SU-DHL-6 (cell line): ENCODE measurements around the gene ARL15.

Source experiments
- H2AFZ ChIP-seq: fragments of 200-600 bp; sonication (generic); 2 replicates; pipeline ENCODE4 v1.6.1; 2014; ENCODE audit warnings: low read depth, mild to moderate bottlenecking, moderate library complexity, mixed read lengths, antibody characterized with exemption, low read length; ENCODE audit not compliant: severe bottlenecking
- H3F3A ChIP-seq: fragments of 200-600 bp; shearing (Covaris generic); 2 replicates; pipeline ENCODE4 v1.6.0; 2016; ENCODE audit warnings: antibody characterized with exemption, mild to moderate bottlenecking; ENCODE audit not compliant: insufficient read depth
- H3K27ac ChIP-seq: fragments of 200-600 bp; sonication (generic); 2 replicates; pipeline ENCODE4 v1.5.1; 2016; ENCODE audit warnings: low read depth, mild to moderate bottlenecking, low read length, moderate library complexity, mixed read lengths
- H3K27me3 ChIP-seq: fragments of 200-600 bp; sonication (generic), shearing (Covaris generic); 2 replicates; pipeline ENCODE4 v1.6.0; 2014; ENCODE audit warnings: mild to moderate bottlenecking, low read length
- H3K36me3 ChIP-seq: fragments of 200-600 bp; sonication (generic); 2 replicates; pipeline ENCODE4 v1.6.1; 2014; ENCODE audit warnings: mild to moderate bottlenecking, low read length, mixed read lengths
- H3K4me2 ChIP-seq: fragments of 300-600, 200-600 bp; shearing (Covaris generic), sonication (generic); 2 replicates; pipeline ENCODE4 v1.6.0; 2014; ENCODE audit warnings: low read length, low read depth, mild to moderate bottlenecking; ENCODE audit not compliant: poor library complexity, severe bottlenecking
- H3K4me3 ChIP-seq: fragments of 200-600 bp; sonication (generic); 2 replicates; pipeline ENCODE4 v1.5.1; 2014; ENCODE audit warnings: antibody characterized with exemption, low read length, mild to moderate bottlenecking, mixed read lengths; ENCODE audit not compliant: insufficient read depth, poor library complexity, severe bottlenecking
- H3K79me2 ChIP-seq: fragments of 200-600 bp; sonication (generic); 2 replicates; pipeline ENCODE4 v1.6.1; 2014; ENCODE audit warnings: mild to moderate bottlenecking, low read length, moderate library complexity; ENCODE audit not compliant: insufficient read depth
- H3K9ac ChIP-seq: fragments of 200-600 bp; sonication (generic); 2 replicates; pipeline ENCODE4 v1.7.0; 2014; ENCODE audit warnings: mild to moderate bottlenecking, low read length
- H3K9me2 ChIP-seq: fragments of 200-600 bp; sonication (generic); replicated peaks from 2 replicates; pipeline ENCODE4 v1.6.1; 2014; ENCODE audit warnings: low read length; ENCODE audit not compliant: insufficient read depth
- H3K9me3 ChIP-seq: fragments of 200-600 bp; sonication (generic); 2 replicates; pipeline ENCODE4 v1.6.1; 2014; ENCODE audit warnings: low read length, mixed read lengths; ENCODE audit not compliant: insufficient read depth
- H4K20me1 ChIP-seq: fragments of 200-600 bp; sonication (generic); 2 replicates; pipeline ENCODE4 v1.6.1; 2014; ENCODE audit warnings: low read depth, mild to moderate bottlenecking, antibody characterized with exemption, low read length, moderate library complexity, mixed read lengths
- EZH2phosphoT487 ChIP-seq: fragments of 200-600 bp; sonication (generic), shearing (Covaris generic); conservative IDR thresholded peaks from 2 replicates; pipeline ENCODE4 v1.6.1; 2018; ENCODE audit warnings: mild to moderate bottlenecking, antibody characterized with exemption, low read length, moderate library complexity, mixed read lengths
- TF ChIP-seq, protein P1 (sequence below): fragments of 200-600 bp; sonication (generic); IDR thresholded peaks from one replicate; pipeline ENCODE4 v1.5.1; 2017; ENCODE audit warnings: antibody characterized with exemption, mild to moderate bottlenecking, low read length, moderate library complexity; ENCODE audit not compliant: insufficient read depth, poor library complexity, severe bottlenecking

Gene ARL15

DNA sequence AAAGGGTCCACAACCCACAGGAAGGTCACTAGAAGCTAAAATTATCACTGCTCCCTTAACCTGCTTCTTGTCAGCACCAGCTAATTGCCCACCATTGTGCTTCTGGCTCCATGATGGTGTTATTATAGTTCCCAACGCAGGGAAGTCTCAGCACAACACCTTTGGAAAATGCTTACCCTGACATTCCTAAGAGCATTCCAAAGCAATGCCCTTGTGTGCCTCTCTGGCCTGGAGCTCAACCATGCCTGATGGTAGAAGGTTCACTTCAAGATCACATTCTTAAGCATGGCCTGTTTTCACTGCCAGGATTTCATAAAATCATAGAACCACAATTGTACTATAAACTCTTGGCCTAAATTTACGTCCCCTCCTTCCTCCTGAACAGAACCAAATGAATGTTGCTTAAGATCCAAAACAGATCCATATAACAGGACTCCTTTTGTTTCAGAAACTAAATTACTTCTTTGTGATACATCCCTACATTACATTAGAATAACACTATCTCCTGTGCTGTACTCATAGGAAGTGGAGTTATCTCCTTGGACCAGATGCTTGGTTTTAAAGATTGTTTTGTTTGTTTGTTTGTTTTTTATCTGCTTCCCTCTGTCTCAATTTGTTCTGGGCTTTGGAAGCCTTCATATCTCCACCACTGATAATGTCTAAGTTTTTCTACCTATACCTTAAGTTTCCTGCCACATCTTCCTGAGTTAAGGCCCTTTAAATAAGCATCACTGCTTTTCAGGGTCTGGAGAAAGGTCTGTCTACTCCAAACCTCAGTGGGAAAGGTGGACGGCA is 32.1 kb downstream of the ARL15 start:
- Histone ChIP-seq H3F3A (no peaks in the 10 kb centered on the region), H2AFZ (no peak overlapping the region), H3K9me3 (no peaks in the 10 kb centered on the region), H3K4me2 (no peak overlapping the region), H3K27ac (no peak overlapping the region), H3K27me3 (no peaks in the 10 kb centered on the region), H3K36me3 (no peaks in the 10 kb centered on the region), H4K20me1 (no peaks in the 10 kb centered on the region), H3K9ac (no peak overlapping the region), H3K9me2 (no peaks in the 10 kb centered on the region), H3K4me3 (no peak overlapping the region), H3K79me2 (no peaks in the 10 kb centered on the region)
- no peak for TF ChIP-seq EZH2phosphoT487
- TF ChIP-seq, protein P1, sequence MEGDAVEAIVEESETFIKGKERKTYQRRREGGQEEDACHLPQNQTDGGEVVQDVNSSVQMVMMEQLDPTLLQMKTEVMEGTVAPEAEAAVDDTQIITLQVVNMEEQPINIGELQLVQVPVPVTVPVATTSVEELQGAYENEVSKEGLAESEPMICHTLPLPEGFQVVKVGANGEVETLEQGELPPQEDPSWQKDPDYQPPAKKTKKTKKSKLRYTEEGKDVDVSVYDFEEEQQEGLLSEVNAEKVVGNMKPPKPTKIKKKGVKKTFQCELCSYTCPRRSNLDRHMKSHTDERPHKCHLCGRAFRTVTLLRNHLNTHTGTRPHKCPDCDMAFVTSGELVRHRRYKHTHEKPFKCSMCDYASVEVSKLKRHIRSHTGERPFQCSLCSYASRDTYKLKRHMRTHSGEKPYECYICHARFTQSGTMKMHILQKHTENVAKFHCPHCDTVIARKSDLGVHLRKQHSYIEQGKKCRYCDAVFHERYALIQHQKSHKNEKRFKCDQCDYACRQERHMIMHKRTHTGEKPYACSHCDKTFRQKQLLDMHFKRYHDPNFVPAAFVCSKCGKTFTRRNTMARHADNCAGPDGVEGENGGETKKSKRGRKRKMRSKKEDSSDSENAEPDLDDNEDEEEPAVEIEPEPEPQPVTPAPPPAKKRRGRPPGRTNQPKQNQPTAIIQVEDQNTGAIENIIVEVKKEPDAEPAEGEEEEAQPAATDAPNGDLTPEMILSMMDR = no peak

DNA sequence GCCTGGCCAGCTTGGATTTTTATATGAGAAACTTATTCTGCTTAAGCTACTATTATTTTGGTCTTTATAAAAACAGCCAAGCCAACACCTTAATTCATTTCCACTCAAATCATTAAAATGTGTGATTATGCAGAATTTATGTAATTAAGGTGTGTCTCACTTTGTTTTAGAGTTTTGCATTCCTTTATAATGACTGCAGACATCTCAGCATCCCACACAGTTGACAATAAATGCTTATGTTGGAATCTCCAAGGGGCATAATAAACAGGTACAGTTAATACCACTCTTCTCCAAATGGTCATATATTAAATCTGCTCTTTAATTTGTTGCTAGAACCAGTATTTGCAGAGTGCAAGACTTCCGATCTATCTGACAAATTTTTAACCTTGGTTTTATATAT is 34.3 kb downstream of the ARL15 start:
- Histone ChIP-seq H3K9me3 (no peaks in the 10 kb centered on the region), H2AFZ (no peak overlapping the region), H3K9me2 (no peaks in the 10 kb centered on the region), H3F3A (no peaks in the 10 kb centered on the region), H3K4me2 (no peak overlapping the region), H3K27ac (no peak overlapping the region), H3K27me3 (no peaks in the 10 kb centered on the region), H4K20me1 (no peaks in the 10 kb centered on the region), H3K9ac (no peak overlapping the region), H3K4me3 (no peak overlapping the region), H3K79me2 (no peaks in the 10 kb centered on the region), H3K36me3 (no peaks in the 10 kb centered on the region)
- no peak for TF ChIP-seq EZH2phosphoT487
- TF ChIP-seq, protein P1 = no peak

DNA sequence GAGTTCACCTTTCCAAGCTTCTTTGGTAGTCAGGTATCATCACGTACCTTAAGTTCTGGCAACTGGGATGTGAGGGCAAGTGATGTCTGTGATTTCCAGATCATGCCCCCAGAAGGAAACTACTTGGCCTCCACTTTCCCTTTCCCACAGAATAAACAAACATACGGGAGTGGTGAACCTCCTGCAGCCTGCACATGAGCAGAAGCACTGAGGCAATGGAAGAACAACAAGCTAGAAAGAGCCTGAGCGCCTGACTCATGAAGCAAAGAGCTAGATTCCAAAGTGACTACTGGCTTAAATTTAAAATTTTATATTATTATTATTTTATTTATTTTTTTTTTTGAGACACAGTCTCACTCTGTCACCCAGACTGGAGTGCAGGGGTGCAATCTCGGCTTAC is 35.0 kb downstream of the ARL15 start:
- Histone ChIP-seq H3K4me2 (no peak overlapping the region), H3K4me3 (no peak overlapping the region), H3K9me3 (no peaks in the 10 kb centered on the region), H3K36me3 (no peaks in the 10 kb centered on the region), H3K27me3 (no peaks in the 10 kb centered on the region), H3K79me2 (no peaks in the 10 kb centered on the region), H3F3A (no peaks in the 10 kb centered on the region), H3K9me2 (no peaks in the 10 kb centered on the region), H3K27ac (no peak overlapping the region), H2AFZ (no peak overlapping the region), H3K9ac (no peak overlapping the region), H4K20me1 (no peaks in the 10 kb centered on the region)
- no peak for TF ChIP-seq EZH2phosphoT487
- TF ChIP-seq, protein P1 = no peak
